Measurements from ENCODE around the gene ENTPD6.

DNA sequence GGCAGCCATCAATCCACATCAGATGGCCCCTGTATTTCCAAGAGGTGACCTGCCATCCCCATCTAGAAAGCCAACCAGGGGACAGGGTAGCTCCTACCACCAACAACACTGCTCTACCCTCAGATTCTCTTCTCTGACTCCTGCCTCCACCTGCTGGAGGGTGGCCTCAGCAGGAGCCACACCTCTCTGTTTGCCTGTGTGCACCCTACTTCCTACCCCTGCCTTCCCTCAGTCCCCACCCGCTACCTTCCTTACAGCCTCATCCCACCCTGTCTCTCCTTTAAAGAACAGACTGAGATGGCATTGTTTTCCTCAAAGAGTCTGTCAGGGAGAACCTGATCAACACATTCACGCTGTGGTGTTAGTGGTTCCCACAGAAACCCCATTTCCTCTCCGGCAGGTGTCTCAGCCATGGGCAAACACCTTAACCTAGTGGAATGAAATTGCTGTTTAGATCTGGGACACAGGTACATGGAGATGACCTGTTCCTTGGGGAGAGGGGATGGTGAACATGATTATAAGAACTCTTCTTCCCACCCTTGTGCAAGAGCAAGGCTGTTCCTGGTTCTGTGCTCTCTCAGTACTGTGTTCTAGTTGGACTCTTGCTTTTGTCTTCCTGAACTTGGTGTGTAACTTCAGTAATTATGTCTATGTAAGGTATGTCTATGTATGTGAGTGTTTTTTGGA lies 1.8 kb downstream of the ENTPD6 start:
- no peak for TF ChIP-seq CTCF (IDR thresholded peaks at IDR 0.05; ENCODE audit: low read depth, low read length, poor library complexity, severe bottlenecking)
- no peak for TF ChIP-seq EZH2phosphoT487 (IDR thresholded peaks at IDR 0.05; ENCODE audit: borderline replicate concordance, low read length)

Data from DOHH2 (cell line).